ENCODE results near the gene OSBPL10.
"Not testable (repeated sequence)": the region's sequence is repeated elsewhere in the genome, so short reads cannot be mapped to it uniquely, and the experiment has no call there.

The OSBPL10 gene

GRCh38 chr3:31695280-31696008, 285.6 kb downstream of the OSBPL10 start:
- DNase-seq = peak; percentile 21

GRCh38 chr3:31693346-31693745, 287.7 kb downstream of the OSBPL10 start:
- no peak for DNase-seq

- DNase-seq = no peak
These were observed 288.3 kb downstream of the OSBPL10 start for GRCh38 chr3:31692751-31693150.

- DNase-seq = no peak
These were observed 290.3 kb downstream of the OSBPL10 start for GRCh38 chr3:31690771-31691170.

- not testable (repeated sequence) for DNase-seq
These were observed 291.5 kb downstream of the OSBPL10 start for GRCh38 chr3:31689523-31689922.

GRCh38 chr3:31688984-31689383, 292.1 kb downstream of the OSBPL10 start:
- no peak for DNase-seq

- DNase-seq = no peak
These were observed 293.9 kb downstream of the OSBPL10 start for GRCh38 chr3:31687020-31687802.

GRCh38 chr3:31680072-31680870, 300.8 kb downstream of the OSBPL10 start:
- no peak for DNase-seq

- no peak for DNase-seq
These were observed 304.5 kb downstream of the OSBPL10 start for GRCh38 chr3:31676556-31676955.

- no peak for DNase-seq
These were observed 307.1 kb downstream of the OSBPL10 start for GRCh38 chr3:31673950-31674349.

GRCh38 chr3:31671976-31672375, 309.1 kb downstream of the OSBPL10 start:
- DNase-seq = no peak

- DNase-seq = no peak
These were observed 309.6 kb downstream of the OSBPL10 start for GRCh38 chr3:31671451-31671850.

- no peak for DNase-seq
These were observed 310.3 kb downstream of the OSBPL10 start for GRCh38 chr3:31670722-31671121.

GRCh38 chr3:31670136-31670535, 310.9 kb downstream of the OSBPL10 start:
- no peak for DNase-seq

- DNase-seq = no peak
These were observed 312.8 kb downstream of the OSBPL10 start for GRCh38 chr3:31668242-31668641.

GRCh38 chr3:31667582-31667981, 313.5 kb downstream of the OSBPL10 start:
- DNase-seq = no peak

- DNase-seq = no peak
These were observed 317.0 kb downstream of the OSBPL10 start for GRCh38 chr3:31664031-31664430.

GRCh38 chr3:31661993-31662670, 318.9 kb downstream of the OSBPL10 start:
- DNase-seq = no peak

GRCh38 chr3:31661286-31661685, 319.8 kb downstream of the OSBPL10 start:
- DNase-seq = no peak

GRCh38 chr3:31659246-31659645, 321.8 kb downstream of the OSBPL10 start:
- DNase-seq = no peak

- no peak for DNase-seq
These were observed 326.1 kb downstream of the OSBPL10 start for GRCh38 chr3:31654998-31655397.

GRCh38 chr3:31653464-31653863, 327.6 kb downstream of the OSBPL10 start:
- no peak for DNase-seq

- DNase-seq = no peak
These were observed 328.8 kb downstream of the OSBPL10 start for GRCh38 chr3:31652296-31652695.
